Mesothelial cell of epicardium (in vitro differentiated cells): ENCODE results near the gene LAPTM5. TPM values are rescaled to one million over a fixed set of nuclear protein-coding genes. Genes with fewer than 3 reads are reported as not detected.

Experiments used
- DNase-seq, 2 experiments: peaks; one replicate each; pipeline ENCODE4 v3.0.0; 2021; ENCODE audit warnings: low spot score in 2 of 2; ENCODE audit not compliant: unreplicated experiment in 2 of 2
- H3K27ac Mint-ChIP-seq: 2 replicates; pipeline ENCODE4 v1.8.0; 2021; ENCODE audit warnings: mixed read lengths
- H3K27me3 Mint-ChIP-seq: 2 replicates; pipeline ENCODE4 v1.8.0; 2021; ENCODE audit warnings: low read depth, mixed read lengths
- H3K36me3 Mint-ChIP-seq: 2 replicates; pipeline ENCODE4 v1.8.0; 2021; ENCODE audit warnings: mixed read lengths
- H3K4me1 Mint-ChIP-seq: 2 replicates; pipeline ENCODE4 v1.8.0; 2021; ENCODE audit warnings: mixed read lengths
- H3K4me3 Mint-ChIP-seq: 2 replicates; pipeline ENCODE4 v1.8.0; 2021; ENCODE audit warnings: mild to moderate bottlenecking, moderate library complexity, mixed read lengths
- H3K9me3 Mint-ChIP-seq: 2 replicates; pipeline ENCODE4 v1.8.0; 2021; ENCODE audit warnings: mixed read lengths
- CTCF ChIP-seq: fragments of 200-600 bp; sonication (generic); IDR thresholded peaks from one replicate; pipeline ENCODE4 v1.5.0; 2021; ENCODE audit warnings: antibody characterized with exemption; ENCODE audit not compliant: unreplicated experiment
- total RNA-seq: library from RNA; stranded (reverse); gene quantifications from 3 replicates; pipeline ENCODE4 v1.2.1, GENCODE V29; 2021

LAPTM5 gene
- total RNA-seq, 1 donor from 2014 or later, result not detected

GRCh38 chr1:30699762-30700161, 57.8 kb downstream of the LAPTM5 start:
- H3K27ac Mint-ChIP-seq, result no peak overlapping the region
- TF ChIP-seq CTCF, result no peak
- no peaks in the 10 kb centered on the region for H3K36me3 Mint-ChIP-seq
- DNase-seq, result no peak
- no peak overlapping the region for H3K4me3 Mint-ChIP-seq
- H3K4me1 Mint-ChIP-seq, result peaks cover 6% of the 10 kb centered on the region
- peaks cover 10% of the 10 kb centered on the region for H3K27me3 Mint-ChIP-seq
- H3K9me3 Mint-ChIP-seq, result no peaks in the 10 kb centered on the region

- no peaks in the 10 kb centered on the region for H3K9me3 Mint-ChIP-seq
- no peak overlapping the region for H3K27ac Mint-ChIP-seq
- no peak for TF ChIP-seq CTCF
- no peak for DNase-seq
- no peak overlapping the region for H3K4me3 Mint-ChIP-seq
- H3K27me3 Mint-ChIP-seq, result peaks cover 12% of the 10 kb centered on the region
- H3K36me3 Mint-ChIP-seq, result no peaks in the 10 kb centered on the region
- peaks cover 6% of the 10 kb centered on the region for H3K4me1 Mint-ChIP-seq
Observed at GRCh38 chr1:30698401-30698981, 59.1 kb downstream of the LAPTM5 start.

- TF ChIP-seq CTCF, result no peak
- no peaks in the 10 kb centered on the region for H3K9me3 Mint-ChIP-seq
- no peaks in the 10 kb centered on the region for H3K36me3 Mint-ChIP-seq
- H3K4me3 Mint-ChIP-seq, result no peak overlapping the region
- peak overlapping the region; percentile 26 for H3K27ac Mint-ChIP-seq
- peaks cover 6% of the 10 kb centered on the region for H3K4me1 Mint-ChIP-seq
- H3K27me3 Mint-ChIP-seq, result peaks cover 14% of the 10 kb centered on the region
- no peak for DNase-seq
Observed at GRCh38 chr1:30697571-30698376, 59.8 kb downstream of the LAPTM5 start.

GRCh38 chr1:30696831-30697230, 60.7 kb downstream of the LAPTM5 start:
- H3K36me3 Mint-ChIP-seq, result no peaks in the 10 kb centered on the region
- peaks cover 6% of the 10 kb centered on the region for H3K4me1 Mint-ChIP-seq
- no peak overlapping the region for H3K4me3 Mint-ChIP-seq
- no peak overlapping the region for H3K27ac Mint-ChIP-seq
- peaks cover 16% of the 10 kb centered on the region for H3K27me3 Mint-ChIP-seq
- no peak for TF ChIP-seq CTCF
- no peaks in the 10 kb centered on the region for H3K9me3 Mint-ChIP-seq
- DNase-seq, result no peak

GRCh38 chr1:30695439-30695841, 62.1 kb downstream of the LAPTM5 start:
- no peak for DNase-seq
- Mint-ChIP-seq H3K27ac (no peak overlapping the region), H3K9me3 (no peaks in the 10 kb centered on the region), H3K4me3 (no peak overlapping the region), H3K36me3 (no peaks in the 10 kb centered on the region), H3K27me3 (peaks cover 18% of the 10 kb centered on the region), H3K4me1 (peaks cover 6% of the 10 kb centered on the region)
- TF ChIP-seq CTCF, result no peak
